SK-N-SH (cell line): Measurements from ENCODE around the gene PLB1. TPM values are rescaled to one million over a fixed set of nuclear protein-coding genes. Genes with fewer than 3 reads are reported as not detected.

Source experiments
- CTCF ChIA-PET: fragments of 300-600, 350-600 bp; formaldehyde crosslinking; extraction: SDS; loops from one replicate; lab custom pipeline; 2021; lab: Yijun Ruan, JAX
- POLR2A ChIA-PET: fragments of 350-600 bp; sonication (Branson Sonifier 250); formaldehyde crosslinking; extraction: SDS; loops from one replicate; lab custom pipeline; 2020; ENCODE audit warnings: antibody characterized with exemption, inconsistent platforms; lab: Yijun Ruan, JAX
- DNase-seq: peaks from one replicate; pipeline ENCODE4 v3.0.0; 2012
- H2AFZ ChIP-seq: fragments of 200-600 bp; sonication (generic); 2 replicates; pipeline ENCODE4 v1.8.1; 2016; ENCODE audit warnings: antibody characterized with exemption, mild to moderate bottlenecking, low read depth
- H3F3A ChIP-seq: fragments of 200-600 bp; sonication (generic); replicated peaks from 2 replicates; pipeline ENCODE3; 2016; ENCODE audit warnings: antibody characterized with exemption, mild to moderate bottlenecking; ENCODE audit not compliant: insufficient read depth
- H3K27ac ChIP-seq, 2 experiments: fragments of 200-500 bp in 1 of 2; fragments of 200-600 bp in 1 of 2; sonication (Bioruptor generic) in 1 of 2; sonication (generic), shearing (Covaris generic) in 1 of 2; 2 replicates each; pipeline versions ENCODE4 v1.5.1 to v1.6.1; 2014 to 2016; ENCODE audit warnings: low read depth in 2 of 2, inconsistent platforms in 1 of 2, low read length in 1 of 2, mild to moderate bottlenecking in 1 of 2, mixed read lengths in 1 of 2
- H3K27me3 ChIP-seq: fragments of 200-600 bp; sonication (generic), shearing (Covaris generic); 2 replicates; pipeline ENCODE4 v1.6.1; 2016; ENCODE audit warnings: mixed run types; ENCODE audit not compliant: insufficient read depth
- H3K36me3 ChIP-seq, 2 experiments: fragments of 200-500 bp in 1 of 2; fragments of 200-600 bp in 1 of 2; sonication (Bioruptor generic) in 1 of 2; sonication (generic) in 1 of 2; replicated peaks in 1 of 2; 2 replicates each; pipeline versions ENCODE3 to v1.5.1; 2014 to 2016; ENCODE audit warnings: low read length in 1 of 2, mild to moderate bottlenecking in 1 of 2; ENCODE audit not compliant: insufficient read depth in 2 of 2, control insufficient read depth in 1 of 2
- H3K4me1 ChIP-seq, 2 experiments: fragments of 200-500 bp in 1 of 2; fragments of 200-600 bp in 1 of 2; sonication (Bioruptor generic) in 1 of 2; sonication (generic), shearing (Covaris generic) in 1 of 2; 2 replicates each; pipeline versions ENCODE4 v1.5.1 to v1.6.1; 2014 to 2016; ENCODE audit warnings: low read depth in 1 of 2, low read length in 1 of 2, mixed run types in 1 of 2; ENCODE audit not compliant: insufficient read depth in 2 of 2, control insufficient read depth in 1 of 2
- H3K4me2 ChIP-seq: fragments of 200-600 bp; sonication (generic), shearing (Covaris generic); 2 replicates; pipeline ENCODE4 v1.6.1; 2017; ENCODE audit warnings: mixed run types
- H3K4me3 ChIP-seq, 2 experiments: fragments of 200-500 bp in 1 of 2; fragments of 200-600 bp in 1 of 2; sonication (Bioruptor generic) in 1 of 2; sonication (generic), shearing (Covaris generic) in 1 of 2; 2 replicates each; pipeline versions ENCODE4 v1.5.1 to v1.8.1; 2014 to 2016; ENCODE audit warnings: low read depth in 2 of 2, inconsistent platforms in 1 of 2, low read length in 1 of 2, mild to moderate bottlenecking in 1 of 2, mixed read lengths in 1 of 2, moderate library complexity in 1 of 2
- H3K79me2 ChIP-seq: fragments of 200-600 bp; sonication (generic); 2 replicates; pipeline ENCODE4 v1.8.1; 2017; ENCODE audit warnings: mild to moderate bottlenecking; ENCODE audit not compliant: insufficient read depth
- H3K9ac ChIP-seq: fragments of 200-600 bp; sonication (generic); 2 replicates; pipeline ENCODE4 v1.6.1; 2017; ENCODE audit warnings: mixed run types
- H3K9me2 ChIP-seq: fragments of 200-600 bp; sonication (generic); 2 replicates; pipeline ENCODE4 v1.6.1; 2017; ENCODE audit warnings: mixed run types
- H3K9me3 ChIP-seq: fragments of 200-600 bp; sonication (generic); 2 replicates; pipeline ENCODE4 v1.6.1; 2017; ENCODE audit warnings: mixed run types, mild to moderate bottlenecking, moderate library complexity
- H4K20me1 ChIP-seq: fragments of 200-600 bp; sonication (generic); 2 replicates; pipeline ENCODE4 v1.6.1; 2017; ENCODE audit warnings: mild to moderate bottlenecking, mixed run types; ENCODE audit not compliant: insufficient read depth
- ELF1 ChIP-seq: IDR thresholded peaks from 2 replicates; pipeline ENCODE4 v1.4.0; 2012
- EZH2phosphoT487 ChIP-seq: fragments of 200-600 bp; sonication (generic); IDR thresholded peaks from 2 replicates; pipeline ENCODE4 v1.6.1; 2017; ENCODE audit warnings: low read depth, mixed run types, mild to moderate bottlenecking, antibody characterized with exemption, moderate library complexity, borderline replicate concordance
- FOSL2 ChIP-seq: IDR thresholded peaks from 2 replicates; pipeline ENCODE4 v1.4.0; 2012; ENCODE audit warnings: low read depth, mild to moderate bottlenecking, moderate library complexity, borderline replicate concordance
- FOXJ3 ChIP-seq: sonication (generic); formaldehyde crosslinking; IDR thresholded peaks from 2 replicates; pipeline ENCODE4 v1.5.1; 2020; ENCODE audit warnings: mild to moderate bottlenecking, missing genetic modification reagents
- FOXM1 ChIP-seq: IDR thresholded peaks from 2 replicates; pipeline ENCODE4 v1.4.0; 2012; ENCODE audit warnings: low read depth, mild to moderate bottlenecking
- GABPA ChIP-seq: IDR thresholded peaks from 2 replicates; pipeline ENCODE4 v1.4.0; 2012; ENCODE audit warnings: low read depth, mild to moderate bottlenecking
- GATA2 ChIP-seq: sonication (generic); formaldehyde crosslinking; IDR thresholded peaks from 2 replicates; pipeline ENCODE4 v1.5.0; 2020; ENCODE audit warnings: mild to moderate bottlenecking, missing genetic modification reagents
- IRF3 ChIP-seq: fragments of 150-350 bp; IDR thresholded peaks from 2 replicates; pipeline ENCODE4 v1.6.1; 2016; ENCODE audit warnings: mild to moderate bottlenecking, low read depth, low read length
- MXI1 ChIP-seq: IDR thresholded peaks from 2 replicates; pipeline ENCODE4 v1.6.1; 2012; ENCODE audit warnings: mild to moderate bottlenecking, low read depth, low read length, improper control_type of control experiment
- NFIC ChIP-seq: IDR thresholded peaks from 2 replicates; pipeline ENCODE4 v1.4.0; 2012; ENCODE audit warnings: borderline replicate concordance
- NRF1 ChIP-seq: IDR thresholded peaks from 2 replicates; pipeline ENCODE4 v1.6.1; 2012; ENCODE audit warnings: low read depth, mild to moderate bottlenecking, low read length
- RCOR1 ChIP-seq: fragments of 150-350 bp; IDR thresholded peaks from 2 replicates; pipeline ENCODE4 v1.6.1; 2017; ENCODE audit warnings: antibody characterized with exemption, low read length
- REST ChIP-seq: IDR thresholded peaks from 2 replicates; pipeline ENCODE4 v1.6.1; 2012; ENCODE audit warnings: mild to moderate bottlenecking, low read depth, low read length, moderate library complexity
- RXRA ChIP-seq: IDR thresholded peaks from 2 replicates; pipeline ENCODE4 v1.4.0; 2012; ENCODE audit warnings: low read depth, mild to moderate bottlenecking, borderline replicate concordance
- SMC3 ChIP-seq: IDR thresholded peaks from 2 replicates; pipeline ENCODE4 v1.6.1; 2012; ENCODE audit warnings: low read depth, low read length, improper control_type of control experiment
- WGBS: methylation state at CpG from one replicate; pipeline ENCODE4 v1.1.6; 2017; ENCODE audit warnings: low lambda C conversion rate; 5-methylcytosine and 5-hydroxymethylcytosine counted together
- polyA plus RNA-seq, 3 experiments: library from polyadenylated mRNA; depleted of rRNA; stranded (reverse); fragments of >200 nt; gene quantifications; 2 replicates each; pipeline ENCODE4 v1.2.3, GENCODE V29; 2012
- TF ChIP-seq, protein P1 (sequence below): fragments of 150-350 bp; IDR thresholded peaks from 2 replicates; pipeline ENCODE4 v1.6.1; 2017; ENCODE audit warnings: antibody characterized with exemption, low read length, low read depth, borderline replicate concordance
- TF ChIP-seq, protein P2 (sequence below): IDR thresholded peaks from 2 replicates; pipeline ENCODE4 v1.4.0; 2012; ENCODE audit warnings: low read depth, borderline replicate concordance

The PLB1 gene
- polyA plus RNA-seq, 1 of the 3 experiments (the other 2 are of a cell fraction): 0.10 TPM

DNA sequence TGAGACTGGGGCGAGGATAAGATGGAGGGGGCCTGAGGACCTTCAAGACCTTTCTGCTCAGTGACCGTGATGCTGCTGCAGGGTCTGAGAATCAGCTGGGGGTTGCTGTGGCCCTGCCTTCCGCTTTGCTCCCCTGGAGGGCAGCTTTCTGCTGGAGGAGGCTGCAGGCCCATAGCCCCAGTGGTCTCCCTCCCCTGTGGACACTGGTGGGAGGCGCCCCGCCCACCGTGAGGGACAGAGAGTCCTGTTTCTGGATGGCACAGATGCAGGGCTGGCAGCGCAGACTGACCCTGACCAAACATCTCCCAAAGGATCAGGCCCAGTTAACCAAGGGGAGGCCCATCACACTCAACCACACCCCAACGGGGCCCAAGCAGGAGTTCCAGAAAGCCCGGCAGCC, 42.8 kb downstream of the PLB1 start:
- no peaks in the 10 kb centered on the region for H3K9me3 ChIP-seq
- H3F3A ChIP-seq: no peaks in the 10 kb centered on the region
- POLR2A ChIA-PET: no interaction called here
- no peaks in the 10 kb centered on the region for H4K20me1 ChIP-seq
- H3K4me3 ChIP-seq: no peak overlapping the region
- H3K9me2 ChIP-seq: no peaks in the 10 kb centered on the region
- DNase-seq: no peak
- CTCF ChIA-PET: interaction anchor here (1.2 kb wide), 1 partner anchor 28 kb away, joined by 4 read pairs; no protein-coding TSS in a partner anchor
- H3K27me3 ChIP-seq: peaks cover 20% of the 10 kb centered on the region; the same call in 1 of the 2 replicates
- no peak overlapping the region for H3K27ac ChIP-seq
- 61% methylated on average over 8 of the region's 9 CpGs for WGBS
- H3K9ac ChIP-seq: no peak overlapping the region
- H2AFZ ChIP-seq: no peak overlapping the region
- H3K36me3 ChIP-seq: no peaks in the 10 kb centered on the region
- no peak for TF ChIP-seq FOXM1
- no peak for TF ChIP-seq GABPA
- no peak for TF ChIP-seq RCOR1
- TF ChIP-seq, protein P1, sequence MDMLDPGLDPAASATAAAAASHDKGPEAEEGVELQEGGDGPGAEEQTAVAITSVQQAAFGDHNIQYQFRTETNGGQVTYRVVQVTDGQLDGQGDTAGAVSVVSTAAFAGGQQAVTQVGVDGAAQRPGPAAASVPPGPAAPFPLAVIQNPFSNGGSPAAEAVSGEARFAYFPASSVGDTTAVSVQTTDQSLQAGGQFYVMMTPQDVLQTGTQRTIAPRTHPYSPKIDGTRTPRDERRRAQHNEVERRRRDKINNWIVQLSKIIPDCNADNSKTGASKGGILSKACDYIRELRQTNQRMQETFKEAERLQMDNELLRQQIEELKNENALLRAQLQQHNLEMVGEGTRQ: no peak
- TF ChIP-seq IRF3: no peak
- TF ChIP-seq NRF1: no peak
- TF ChIP-seq RXRA: no peak
- TF ChIP-seq GATA2 (CRISPR knock-in tag): no peak
- TF ChIP-seq NFIC: no peak
- TF ChIP-seq FOXJ3 (CRISPR knock-in tag): no peak
- no peak for TF ChIP-seq REST
- no peak for TF ChIP-seq SMC3
- TF ChIP-seq ELF1: no peak
- no peak for TF ChIP-seq EZH2phosphoT487
- TF ChIP-seq MXI1: no peak
- TF ChIP-seq FOSL2: no peak
- TF ChIP-seq, protein P2, sequence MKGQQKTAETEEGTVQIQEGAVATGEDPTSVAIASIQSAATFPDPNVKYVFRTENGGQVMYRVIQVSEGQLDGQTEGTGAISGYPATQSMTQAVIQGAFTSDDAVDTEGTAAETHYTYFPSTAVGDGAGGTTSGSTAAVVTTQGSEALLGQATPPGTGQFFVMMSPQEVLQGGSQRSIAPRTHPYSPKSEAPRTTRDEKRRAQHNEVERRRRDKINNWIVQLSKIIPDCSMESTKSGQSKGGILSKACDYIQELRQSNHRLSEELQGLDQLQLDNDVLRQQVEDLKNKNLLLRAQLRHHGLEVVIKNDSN: no peak
- H3K4me1 ChIP-seq: no peaks in the 10 kb centered on the region
- H3K79me2 ChIP-seq: no peaks in the 10 kb centered on the region
- H3K4me2 ChIP-seq: no peak overlapping the region
